HG03159 (cell line): ENCODE results near the gene RAD51AP1.

Experiments
- ATAC-seq: cut with Tn5 transposase; IDR thresholded peaks from one replicate; pipeline ENCODE4 v1.9.1; 2021; ENCODE audit warnings: mild to moderate bottlenecking, moderate library complexity; ENCODE audit not compliant: unreplicated experiment

Gene RAD51AP1

GRCh38 chr12:4540638-4541037 is 1.9 kb downstream of the RAD51AP1 start:
- ATAC-seq = no peak

- no peak for ATAC-seq
These were observed 6.5 kb downstream of the RAD51AP1 start for GRCh38 chr12:4545195-4545594.

GRCh38 chr12:4552191-4552590 is 13.5 kb downstream of the RAD51AP1 start:
- no peak for ATAC-seq

GRCh38 chr12:4553943-4554342 is 15.3 kb downstream of the RAD51AP1 start:
- no peak for ATAC-seq

- ATAC-seq = no peak
These were observed 17.1 kb downstream of the RAD51AP1 start for GRCh38 chr12:4555804-4556203.

- ATAC-seq = no peak
These were observed 18.2 kb downstream of the RAD51AP1 start for GRCh38 chr12:4556735-4557530.

GRCh38 chr12:4557586-4557985 is 18.9 kb downstream of the RAD51AP1 start:
- ATAC-seq = no peak

GRCh38 chr12:4558171-4558570 is 19.5 kb downstream of the RAD51AP1 start:
- no peak for ATAC-seq

GRCh38 chr12:4562034-4562657 is 23.5 kb downstream of the RAD51AP1 start, which contains the start of gene DYRK4:
DYRK4 (plus strand) TSS chr12:4562208; CDS start chr12:4562246, 38 bp downstream.
- ATAC-seq = no peak

- ATAC-seq = no peak
These were observed 24.6 kb downstream of the RAD51AP1 start for GRCh38 chr12:4563336-4563735.

- no peak for ATAC-seq
These were observed 26.1 kb downstream of the RAD51AP1 start for GRCh38 chr12:4564818-4565217.

GRCh38 chr12:4566474-4566873 is 27.8 kb downstream of the RAD51AP1 start:
- no peak for ATAC-seq

- ATAC-seq = no peak
These were observed 28.6 kb downstream of the RAD51AP1 start for GRCh38 chr12:4567073-4567881.

- no peak for ATAC-seq
These were observed 30.6 kb downstream of the RAD51AP1 start for GRCh38 chr12:4569261-4569660.

GRCh38 chr12:4572680-4573079 is 34.0 kb downstream of the RAD51AP1 start:
- ATAC-seq = no peak

- ATAC-seq = no peak
These were observed 40.8 kb downstream of the RAD51AP1 start for GRCh38 chr12:4579305-4580102.

- no peak for ATAC-seq
These were observed 41.6 kb downstream of the RAD51AP1 start for GRCh38 chr12:4580281-4580688.

- ATAC-seq = no peak
These were observed 45.6 kb downstream of the RAD51AP1 start for GRCh38 chr12:4584281-4584680.

- no peak for ATAC-seq
These were observed 46.2 kb downstream of the RAD51AP1 start for GRCh38 chr12:4584896-4585295.

- no peak for ATAC-seq
These were observed 47.8 kb downstream of the RAD51AP1 start for GRCh38 chr12:4586500-4586899.

- ATAC-seq = no peak
These were observed 48.4 kb downstream of the RAD51AP1 start for GRCh38 chr12:4587108-4587507.
